Activated T-helper 9 cell treated with anti-CD3 and anti-CD28 coated beads, Interleukin-2, amount 50 U/mL, for 16 hours (primary cell): ENCODE data around the gene ETV3L.
"Not testable (repeated sequence)": the region's sequence is repeated elsewhere in the genome, so short reads cannot be mapped to it uniquely, and the experiment has no call there.

Source experiments
- DNase-seq: peaks from one replicate; pipeline ENCODE4 v3.0.0-alpha.2; 2020; ENCODE audit warnings: low read depth

ETV3L gene

DNA sequence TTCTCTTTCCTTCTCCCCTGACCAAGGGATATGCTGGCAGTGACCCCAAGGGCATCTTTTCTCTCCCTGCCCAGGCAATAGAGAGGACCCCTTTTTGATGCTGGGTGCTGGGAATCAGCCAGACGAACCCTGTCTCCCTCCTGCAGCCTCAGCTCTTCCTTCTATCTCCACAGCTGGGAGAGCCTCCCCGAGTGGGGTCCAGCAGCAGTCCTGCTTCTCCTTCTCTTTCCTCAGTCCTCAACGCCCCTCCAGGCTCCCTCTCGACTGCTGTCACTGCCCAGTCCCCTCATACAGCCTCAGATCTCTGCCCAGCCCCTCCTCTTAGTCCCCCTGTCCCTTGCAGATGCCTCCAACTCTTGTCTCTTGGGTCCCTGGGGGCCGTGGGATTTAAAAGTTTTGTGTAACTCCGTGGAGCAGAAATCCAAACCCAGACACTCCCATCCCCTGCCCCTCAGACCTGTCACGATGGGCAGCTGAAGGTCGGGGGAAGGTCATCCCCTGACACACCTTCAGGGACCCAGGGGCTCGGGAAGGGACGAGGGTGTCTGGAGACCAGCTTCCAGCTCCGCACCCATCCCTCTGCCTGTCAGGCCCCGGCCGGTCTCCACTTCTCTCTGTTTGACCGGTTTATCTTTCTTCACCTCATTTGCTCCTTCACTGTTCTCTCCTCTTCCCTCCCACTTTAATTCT, 5.8 kb upstream of the ETV3L start:
- no peak for DNase-seq

DNA sequence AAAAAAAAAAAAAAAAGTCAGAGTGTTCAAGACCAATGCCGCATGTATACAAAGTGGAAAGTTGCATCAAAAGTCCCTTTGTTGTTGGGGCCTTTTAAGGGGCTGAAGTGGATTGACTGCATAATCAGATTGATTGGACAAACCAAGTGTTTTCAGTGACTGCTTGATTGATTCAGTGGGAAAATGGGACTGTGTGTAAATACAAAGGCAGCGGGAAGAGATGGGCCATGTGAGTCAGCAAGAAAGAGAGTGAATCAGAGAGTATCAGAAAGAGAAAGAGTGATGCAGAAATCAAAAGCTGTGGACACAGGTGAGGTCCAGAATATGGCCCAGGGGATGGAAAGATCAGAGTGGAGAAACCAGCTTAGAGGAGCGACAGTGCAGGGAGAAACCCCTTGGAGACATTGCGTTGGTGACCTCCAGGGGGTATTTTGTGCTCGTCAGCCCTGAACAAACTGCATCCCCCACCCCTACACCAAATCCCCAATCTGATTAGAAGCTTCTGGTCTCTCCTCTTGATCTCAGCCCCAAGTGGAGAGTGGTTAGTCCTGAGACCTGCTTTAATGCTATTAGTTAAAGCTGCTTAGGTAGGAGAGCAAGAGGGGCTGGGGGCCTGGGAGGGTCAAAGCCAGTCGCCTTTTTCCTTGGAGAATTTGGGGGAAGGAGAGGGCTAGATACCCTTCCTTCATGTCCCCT, 5.1 kb upstream of the ETV3L start:
- DNase-seq: no peak

DNA sequence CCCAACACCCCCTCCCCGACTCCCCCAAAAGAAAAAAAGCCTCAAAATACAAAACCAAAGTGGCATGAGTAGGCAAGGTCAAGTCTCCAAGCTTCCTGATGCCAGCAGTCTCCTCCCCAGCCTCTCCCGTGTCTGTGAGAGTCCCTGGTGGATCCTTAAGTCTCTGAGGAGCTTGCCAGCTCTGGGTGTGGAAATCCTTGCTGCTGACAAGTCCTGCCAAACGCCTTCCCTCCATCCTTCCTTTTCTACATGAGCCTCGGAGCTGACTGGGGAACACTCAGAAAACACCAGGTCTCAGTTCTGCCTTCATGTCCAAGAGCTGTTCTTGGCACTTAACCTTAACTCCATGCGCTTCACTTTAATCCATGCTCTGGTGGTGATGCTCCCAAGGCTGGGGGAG, 3.7 kb upstream of the ETV3L start:
- no peak for DNase-seq

DNA sequence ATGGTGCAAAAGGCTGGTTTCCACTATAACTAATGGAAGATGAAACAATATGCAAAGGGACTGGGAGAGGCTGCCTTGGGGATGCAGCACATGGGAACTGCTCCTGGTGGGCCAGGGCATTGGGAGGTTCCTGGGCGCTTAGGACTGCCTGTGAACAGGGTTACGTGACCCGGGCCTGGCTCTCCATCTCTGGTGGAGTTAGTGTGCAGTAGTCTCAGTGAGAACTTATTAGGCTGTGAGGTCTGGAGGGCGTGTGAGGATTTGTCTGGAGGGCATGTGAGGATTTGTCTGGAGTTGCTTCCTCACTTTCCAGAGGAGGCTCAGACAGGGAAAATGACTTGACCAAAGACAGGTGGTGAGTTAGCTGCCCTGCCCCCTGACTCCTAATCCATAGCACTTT, 1.5 kb upstream of the ETV3L start:
- DNase-seq: no peak

DNA sequence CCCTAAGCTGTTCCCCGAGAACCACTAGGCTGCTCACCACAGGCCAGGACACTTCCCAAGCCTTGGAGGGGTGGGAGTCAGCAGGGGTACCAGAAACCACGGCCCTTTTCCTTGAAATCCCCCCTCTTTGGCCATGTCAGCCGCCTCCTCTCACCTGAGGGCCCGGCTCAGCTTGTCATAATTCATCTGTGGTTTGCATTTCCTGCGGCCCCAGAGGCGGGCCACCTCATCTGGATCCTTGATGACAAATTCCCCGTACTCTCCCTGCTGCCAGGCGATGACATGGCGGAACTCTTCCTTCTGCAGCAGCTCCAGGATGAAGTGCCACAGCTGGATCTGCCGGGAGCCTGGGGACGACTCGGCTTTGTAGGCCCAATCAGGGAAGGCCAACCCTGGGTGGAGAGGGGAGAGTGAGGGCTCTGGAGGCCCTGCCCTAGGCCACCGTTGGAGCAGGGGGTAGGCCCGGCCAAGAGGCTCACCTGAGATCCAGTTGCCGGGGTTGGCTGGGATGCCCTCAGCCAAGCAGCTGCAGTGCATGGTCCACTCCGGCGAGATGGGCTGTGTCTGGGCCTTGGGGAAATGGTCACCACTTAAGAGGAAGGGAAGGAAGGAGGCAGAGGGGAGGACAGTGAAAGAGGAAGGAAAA, 498 bp downstream of the ETV3L start:
- DNase-seq: not testable (repeated sequence)

DNA sequence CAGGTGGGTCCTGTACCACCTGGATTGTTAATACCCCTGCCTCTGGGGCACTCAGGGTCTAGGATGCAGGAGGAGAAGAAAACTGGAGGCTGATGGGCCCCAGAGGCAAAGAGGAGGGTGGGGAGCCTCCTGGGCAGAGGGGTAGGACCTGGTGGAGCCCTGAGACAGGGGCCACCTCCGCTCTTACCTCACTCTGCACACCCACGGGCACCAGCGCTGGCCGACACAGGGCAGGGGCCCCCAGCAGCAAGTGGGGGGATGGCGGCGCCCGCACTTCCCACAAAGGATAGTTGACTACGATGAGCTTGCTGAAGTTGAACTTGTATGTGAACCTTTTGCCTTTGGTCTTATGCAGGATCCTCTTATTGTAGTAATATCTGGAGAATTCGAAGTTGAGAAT, 1.1 kb downstream of the ETV3L start:
- no peak for DNase-seq

DNA sequence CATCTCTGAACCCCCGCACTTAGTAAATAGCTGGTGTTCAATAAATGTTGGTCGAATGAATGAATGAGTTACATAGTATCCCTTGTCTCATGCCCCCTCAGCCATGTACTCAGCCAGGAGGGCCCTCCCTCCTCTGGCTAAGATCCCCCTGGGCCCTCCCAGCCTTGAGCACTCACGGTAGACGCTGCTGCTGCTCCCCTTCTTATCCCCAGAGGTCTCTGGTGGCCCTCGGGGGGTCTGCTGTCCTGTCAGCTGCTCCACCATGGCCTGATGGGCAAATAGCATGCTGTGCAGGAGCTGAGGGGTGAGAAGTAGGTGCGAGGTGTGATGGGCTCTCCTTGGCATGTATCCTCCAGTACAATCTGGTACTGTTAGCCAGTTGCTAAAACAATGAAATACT, 1.9 kb downstream of the ETV3L start:
- DNase-seq: no peak

DNA sequence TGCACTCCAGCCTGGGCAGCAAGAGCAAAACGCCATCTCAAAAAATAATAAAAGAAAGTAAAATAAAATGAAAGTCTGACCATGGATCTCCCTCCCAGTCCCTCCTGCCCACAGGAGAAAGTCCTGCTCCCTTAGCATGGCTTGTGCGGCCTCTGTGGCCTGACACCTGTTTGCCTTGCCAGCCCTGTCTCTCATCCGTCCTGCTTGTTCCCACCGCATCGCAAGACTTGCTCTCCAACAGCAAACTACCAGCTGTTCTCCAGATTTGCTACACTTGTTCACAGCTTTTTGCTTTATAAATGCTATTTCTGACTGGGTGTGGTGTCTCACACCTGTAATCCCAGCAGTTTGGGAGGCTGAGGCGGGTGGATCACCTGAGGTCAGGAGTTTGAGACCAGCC, 2.7 kb downstream of the ETV3L start:
- DNase-seq: no peak

DNA sequence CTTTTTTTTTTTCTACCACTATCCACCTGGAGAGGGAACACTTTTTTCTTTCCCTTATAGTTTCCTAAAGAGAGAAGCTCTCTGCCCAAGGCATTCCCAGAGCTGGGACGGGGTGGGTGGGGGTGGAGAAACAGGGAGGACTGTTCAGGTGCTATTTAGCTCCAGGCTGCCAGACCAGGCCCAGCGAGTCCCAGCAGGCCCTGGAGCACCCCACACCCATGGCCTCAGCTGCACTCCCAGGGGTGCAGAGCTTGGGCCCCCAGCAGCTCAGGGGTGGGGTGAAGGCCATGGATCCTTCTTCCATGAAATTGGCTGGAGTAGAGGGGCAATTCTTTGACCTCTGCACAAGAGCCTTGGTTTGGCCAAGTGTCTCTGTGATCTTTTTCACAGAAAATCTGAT, 4.1 kb downstream of the ETV3L start:
- no peak for DNase-seq

DNA sequence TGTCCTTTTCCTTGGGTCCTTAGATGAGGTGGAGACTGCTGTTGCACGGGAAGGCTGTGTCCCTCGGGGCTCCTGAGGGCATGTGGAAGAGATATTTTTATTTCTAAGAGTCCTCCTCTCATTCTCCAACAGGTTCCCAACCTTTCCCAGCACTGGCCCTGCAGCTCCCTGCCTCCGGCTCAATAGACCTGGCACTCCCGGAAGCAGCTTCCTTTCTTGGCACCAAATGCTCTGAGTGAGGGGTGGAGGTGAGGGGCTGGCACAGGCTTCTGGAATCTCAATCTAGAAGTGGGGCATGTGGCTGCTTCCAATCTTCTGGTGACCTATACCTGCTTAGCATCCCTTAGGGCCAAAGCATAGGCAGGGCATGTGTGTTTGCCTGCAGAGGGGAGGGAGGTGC, 4.5 kb downstream of the ETV3L start:
- DNase-seq: no peak

DNA sequence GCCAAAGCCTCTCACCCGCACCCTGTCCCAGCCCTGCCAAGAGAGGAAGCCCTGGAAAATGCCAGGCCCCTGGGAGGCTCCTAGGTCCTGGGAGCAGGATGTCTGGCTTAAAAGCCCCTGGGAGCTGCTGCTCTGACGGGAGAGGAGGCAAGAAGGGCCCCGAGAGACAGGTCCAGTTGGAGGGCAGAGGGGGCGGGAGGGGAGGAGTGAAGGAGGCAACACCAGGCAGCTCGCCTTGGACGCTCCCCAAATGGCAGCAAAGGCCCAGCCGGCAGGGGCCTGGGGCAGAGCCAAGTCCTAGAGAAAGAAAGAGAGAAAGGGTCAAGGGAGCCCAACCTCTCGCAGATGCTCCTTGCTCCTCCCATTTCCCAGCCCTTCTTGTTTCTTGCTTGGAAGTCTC, 6.8 kb downstream of the ETV3L start:
- DNase-seq: no peak

DNA sequence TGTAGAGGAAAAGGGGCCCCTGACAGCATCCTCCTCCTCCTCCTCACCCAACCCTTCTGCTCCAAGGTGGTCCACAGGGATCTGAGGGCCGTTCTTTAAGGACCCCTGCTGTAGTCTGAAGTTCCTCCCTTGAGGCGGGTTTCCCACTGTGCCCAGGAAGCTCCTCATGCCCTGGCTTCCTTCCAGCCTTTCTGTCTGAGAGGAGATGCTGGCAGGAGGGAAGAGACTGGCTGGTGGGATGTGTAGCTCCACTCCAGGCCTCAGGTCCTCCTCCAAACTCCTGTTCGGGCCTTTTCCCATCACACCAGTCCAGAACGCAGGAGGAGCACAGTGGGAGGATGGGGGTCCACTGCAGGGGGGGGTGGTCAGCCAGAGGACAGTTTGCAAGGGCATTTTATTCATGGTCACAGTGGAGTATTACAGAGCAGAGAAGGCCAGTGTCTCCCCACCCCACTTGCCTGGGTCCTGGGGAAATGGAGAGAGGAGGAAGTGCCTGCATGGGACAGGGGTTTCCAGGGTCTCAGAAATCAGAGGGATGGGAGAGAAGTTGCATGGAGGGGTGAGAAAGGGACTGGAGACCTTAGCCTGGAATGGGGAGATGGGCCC, 7.8 kb downstream of the ETV3L start:
- DNase-seq: no peak

DNA sequence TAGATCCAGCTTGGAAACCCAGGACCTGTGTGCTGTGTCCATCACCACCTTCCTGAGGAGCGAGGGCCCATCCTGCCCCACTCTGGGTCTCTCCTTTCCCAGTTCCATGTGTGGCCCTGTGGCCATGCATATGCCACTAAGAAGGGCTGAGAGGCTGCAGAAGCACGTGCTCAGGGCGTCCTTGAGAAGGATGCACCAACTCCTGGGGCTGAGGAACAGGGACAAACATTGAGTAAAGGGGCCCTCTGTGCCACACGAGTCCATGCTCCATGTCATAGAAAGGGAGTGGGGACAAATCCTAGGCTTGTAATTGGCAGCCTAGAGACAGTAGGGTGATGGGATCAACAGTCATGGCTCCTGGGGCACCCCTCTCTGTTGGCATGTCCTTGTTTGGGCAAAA, 8.4 kb downstream of the ETV3L start:
- no peak for DNase-seq

DNA sequence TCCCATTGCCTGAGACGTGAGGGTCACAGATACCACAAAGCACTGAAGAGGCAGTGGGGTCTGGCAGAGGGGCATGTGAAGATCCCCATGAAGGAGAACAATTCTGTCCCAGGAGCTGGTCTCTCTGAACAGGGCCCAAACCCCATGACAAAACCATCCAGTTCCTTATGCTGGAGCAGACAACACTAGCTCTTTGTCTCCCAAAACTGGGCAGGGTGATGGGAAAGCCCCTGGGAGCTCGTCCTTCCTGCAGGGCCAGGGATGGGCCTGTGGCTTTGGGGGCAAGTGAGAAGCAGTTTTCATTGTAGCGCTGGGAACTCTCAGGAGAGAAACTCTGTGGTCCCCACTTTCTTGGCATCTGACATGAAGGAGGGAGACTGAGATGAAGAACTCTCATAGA, 8.8 kb downstream of the ETV3L start:
- no peak for DNase-seq

DNA sequence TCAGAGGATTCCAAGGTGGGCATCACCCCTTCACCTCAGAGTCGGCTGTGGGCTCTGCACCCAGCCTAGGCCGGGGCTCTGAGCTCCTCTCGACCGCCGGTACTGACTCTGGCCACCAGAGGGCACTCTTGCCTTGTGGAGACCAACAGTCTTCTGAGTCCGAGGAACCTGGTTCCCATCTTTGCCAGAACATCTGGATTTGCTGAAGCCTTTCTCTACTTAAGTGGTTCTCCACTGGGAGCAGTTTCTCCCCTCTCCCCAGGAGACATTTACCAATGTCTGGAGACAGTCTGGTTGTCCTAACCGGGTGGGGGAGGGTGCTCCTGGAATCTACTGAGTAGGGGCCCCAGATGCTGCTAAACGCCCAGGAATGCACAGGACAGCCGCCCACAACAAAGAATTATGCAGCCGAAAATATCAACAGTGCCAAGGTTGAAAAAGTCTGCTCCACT, 9.4 kb downstream of the ETV3L start:
- peak; percentile 78 for DNase-seq

DNA sequence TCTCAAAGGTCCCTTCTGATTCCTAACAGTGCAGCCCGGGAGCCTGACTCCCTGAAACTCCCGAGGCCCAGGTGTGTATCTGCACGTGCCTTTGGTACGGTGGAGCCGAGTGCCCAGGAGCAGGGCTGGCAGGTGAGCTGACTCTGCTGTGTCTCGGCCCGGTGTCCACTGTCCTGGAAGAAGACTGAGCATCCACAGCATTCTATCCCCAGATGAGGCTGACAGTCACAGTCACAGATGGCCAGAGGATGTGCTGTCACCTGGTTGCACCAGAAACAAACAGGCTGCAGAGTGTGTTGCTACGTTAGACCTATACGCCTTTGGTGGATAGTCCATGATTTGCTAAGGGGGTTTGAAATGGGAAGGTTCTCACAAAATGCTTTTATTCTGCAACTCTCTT, 9.8 kb downstream of the ETV3L start:
- DNase-seq: no peak

DNA sequence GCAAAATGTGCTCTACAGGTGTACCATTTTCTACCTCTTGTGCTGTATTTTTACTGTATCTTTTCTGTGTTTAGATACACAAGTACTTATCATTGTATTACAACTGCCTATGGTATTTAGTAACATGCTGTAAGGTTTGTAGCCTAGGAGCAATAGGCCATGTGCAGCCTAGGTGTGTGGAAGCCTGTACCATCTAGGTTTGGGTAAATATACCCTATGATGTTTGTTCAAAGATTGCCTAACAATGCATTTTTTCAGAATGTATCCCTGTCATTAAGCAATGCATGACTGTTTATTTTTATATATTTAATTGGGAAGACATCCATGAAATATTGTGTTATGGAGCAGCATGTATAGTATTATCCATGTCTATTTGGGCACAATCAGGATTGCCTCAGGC, 11.0 kb downstream of the ETV3L start:
- DNase-seq: no peak

DNA sequence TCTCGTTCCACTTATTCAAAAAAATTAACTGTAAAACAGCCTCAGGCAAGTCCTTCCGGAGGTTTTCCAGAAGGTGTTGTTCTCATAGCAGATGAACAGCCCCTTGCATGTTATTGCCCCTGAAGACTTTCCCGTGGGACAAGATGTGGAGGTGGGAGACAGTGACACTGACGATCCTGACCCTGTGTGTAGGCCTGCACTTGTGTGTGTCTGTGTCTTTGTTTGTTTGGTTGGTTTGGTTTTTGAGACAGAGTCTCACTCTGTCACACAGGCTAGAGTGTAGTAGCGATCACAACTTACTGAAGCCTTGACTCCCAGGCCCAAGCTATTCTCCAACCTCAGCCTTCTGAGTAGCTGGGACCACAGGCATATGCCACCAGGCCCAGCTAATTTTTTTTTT, 12.6 kb downstream of the ETV3L start:
- no peak for DNase-seq

DNA sequence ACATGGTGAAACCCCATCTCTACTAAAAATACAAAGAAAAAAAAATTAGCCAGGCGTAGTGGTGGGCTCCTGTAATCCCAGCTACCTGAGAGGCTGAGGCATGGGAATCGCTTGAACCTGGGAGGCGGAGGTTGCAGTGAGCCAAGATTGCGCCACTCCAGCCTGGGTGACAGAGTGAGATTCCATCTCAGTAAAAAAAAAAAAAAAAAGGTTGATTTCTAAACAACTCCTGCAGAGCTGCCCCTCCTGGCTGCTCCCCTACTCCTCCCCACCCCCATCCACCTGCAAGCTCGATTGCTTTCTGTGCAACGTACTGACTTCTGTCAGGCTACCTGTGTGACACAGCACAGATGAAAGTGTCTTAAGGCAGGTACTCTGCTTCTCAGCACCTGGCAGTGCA, 13.3 kb downstream of the ETV3L start:
- DNase-seq: no peak

DNA sequence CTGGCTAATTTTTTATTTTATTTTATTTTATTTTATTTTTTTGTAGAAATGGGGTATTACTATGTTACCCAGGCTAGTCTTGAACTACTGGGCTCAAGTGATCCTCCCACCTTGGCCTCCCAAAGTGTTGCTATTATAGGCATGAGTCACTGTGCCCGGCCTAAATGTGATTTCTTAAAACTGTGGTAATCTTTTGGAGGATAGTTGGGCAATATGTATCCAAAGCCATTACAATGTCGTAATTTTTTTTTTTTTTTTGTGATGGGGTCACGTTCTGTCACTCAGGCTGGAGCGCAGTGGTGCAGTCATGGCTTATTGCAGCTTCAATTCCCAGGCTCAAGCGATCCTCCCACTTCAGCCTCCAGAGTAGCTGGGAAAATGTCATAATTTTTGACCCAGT, 14.2 kb downstream of the ETV3L start:
- no peak for DNase-seq

DNA sequence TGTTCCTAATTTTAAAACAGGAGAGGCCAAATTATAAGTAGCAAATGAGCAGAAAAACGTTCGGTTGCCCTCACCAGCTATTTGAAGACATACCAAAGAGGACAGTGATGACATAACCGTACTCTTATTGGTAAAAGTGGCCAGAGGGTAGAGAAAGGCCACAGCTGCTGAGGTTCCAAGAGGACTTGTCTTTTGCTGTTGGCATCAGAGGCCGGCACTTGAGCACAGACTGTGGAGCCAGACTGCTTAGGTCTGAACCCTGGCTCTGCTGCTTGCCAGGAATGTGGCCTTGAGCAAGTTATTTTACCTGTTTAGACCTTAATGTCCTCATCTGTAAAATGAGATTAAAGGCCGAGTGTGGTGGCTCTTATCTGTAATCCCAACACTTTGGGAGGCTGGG, 14.9 kb downstream of the ETV3L start:
- no peak for DNase-seq

DNA sequence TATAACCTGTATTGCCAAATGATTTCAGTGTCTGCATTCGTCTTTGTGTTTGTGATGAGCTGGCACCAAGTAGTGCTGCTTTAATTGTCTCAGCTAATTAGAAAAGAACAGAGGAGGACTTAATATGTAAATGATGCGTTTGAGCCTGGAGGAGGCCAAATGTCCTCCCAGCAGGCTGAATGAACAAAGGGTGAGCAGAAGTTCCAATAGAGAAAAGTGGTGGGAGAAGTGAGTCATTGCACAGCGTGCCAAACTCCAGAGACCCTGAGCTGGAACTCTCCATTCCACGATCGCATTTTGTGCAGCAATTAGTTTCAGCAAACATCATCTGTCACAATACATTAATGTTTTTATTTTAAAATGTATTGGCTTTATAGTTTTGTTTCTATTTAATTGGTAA, 17.9 kb downstream of the ETV3L start:
- no peak for DNase-seq

DNA sequence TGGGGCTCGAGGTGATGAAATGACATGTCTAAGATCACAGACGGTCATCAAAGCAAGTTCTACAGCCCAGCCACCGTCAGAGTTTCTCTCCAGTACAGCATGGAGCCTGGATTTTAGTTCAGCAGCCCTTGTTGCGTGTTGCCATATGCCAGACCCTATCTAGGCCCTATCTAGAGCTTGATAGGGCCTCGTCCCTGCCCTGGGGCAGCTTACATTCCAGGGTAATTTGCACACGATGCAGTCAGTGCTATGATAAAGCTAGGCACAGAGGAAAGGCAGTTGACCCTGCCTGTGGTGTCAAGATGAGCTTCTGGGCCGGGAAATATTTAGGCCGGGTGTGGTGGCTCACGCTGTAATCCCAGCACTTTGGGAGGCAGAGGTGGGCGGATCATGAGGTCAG, 18.9 kb downstream of the ETV3L start:
- no peak for DNase-seq
